GM12864 (cell line): ENCODE data around the gene KREMEN1.

Experiments used
- DNase-seq: peaks from one replicate; pipeline ENCODE4 v3.0.0-alpha.2; 2011; ENCODE audit warnings: low read depth
- H3K4me3 ChIP-seq: 2 replicates; pipeline ENCODE4 v1.5.1; 2011; ENCODE audit warnings: mild to moderate bottlenecking, low read depth, low read length, control low read depth
- TF ChIP-seq, protein P1 (sequence below): IDR thresholded peaks from 2 replicates; pipeline ENCODE4 v1.5.1; 2011; ENCODE audit warnings: low read depth, mild to moderate bottlenecking, moderate library complexity, low read length, control low read depth, inconsistent platforms; ENCODE audit errors: missing control alignments

Gene KREMEN1

DNA sequence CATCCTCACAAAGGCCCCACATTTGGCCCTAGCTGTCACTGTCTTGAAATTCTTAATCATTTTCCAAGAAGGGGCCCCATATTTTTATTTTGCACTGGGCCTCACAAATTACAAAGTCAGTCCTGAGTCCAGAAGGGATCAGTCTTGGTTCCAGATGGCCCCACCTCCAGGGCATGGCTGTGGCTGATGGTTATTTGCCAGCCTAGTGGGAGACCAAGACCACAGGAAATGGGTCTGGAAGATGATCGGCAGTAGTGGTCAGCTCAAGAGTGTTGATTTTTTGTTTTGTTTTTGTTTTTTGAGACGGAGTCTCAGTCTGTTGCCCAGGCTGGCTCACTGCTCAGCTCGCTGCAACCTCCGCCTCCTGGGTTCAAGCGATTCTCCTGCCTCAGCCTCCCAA is 85.7 kb downstream of the KREMEN1 start:
- no peak overlapping the region for H3K4me3 ChIP-seq
- TF ChIP-seq, protein P1, sequence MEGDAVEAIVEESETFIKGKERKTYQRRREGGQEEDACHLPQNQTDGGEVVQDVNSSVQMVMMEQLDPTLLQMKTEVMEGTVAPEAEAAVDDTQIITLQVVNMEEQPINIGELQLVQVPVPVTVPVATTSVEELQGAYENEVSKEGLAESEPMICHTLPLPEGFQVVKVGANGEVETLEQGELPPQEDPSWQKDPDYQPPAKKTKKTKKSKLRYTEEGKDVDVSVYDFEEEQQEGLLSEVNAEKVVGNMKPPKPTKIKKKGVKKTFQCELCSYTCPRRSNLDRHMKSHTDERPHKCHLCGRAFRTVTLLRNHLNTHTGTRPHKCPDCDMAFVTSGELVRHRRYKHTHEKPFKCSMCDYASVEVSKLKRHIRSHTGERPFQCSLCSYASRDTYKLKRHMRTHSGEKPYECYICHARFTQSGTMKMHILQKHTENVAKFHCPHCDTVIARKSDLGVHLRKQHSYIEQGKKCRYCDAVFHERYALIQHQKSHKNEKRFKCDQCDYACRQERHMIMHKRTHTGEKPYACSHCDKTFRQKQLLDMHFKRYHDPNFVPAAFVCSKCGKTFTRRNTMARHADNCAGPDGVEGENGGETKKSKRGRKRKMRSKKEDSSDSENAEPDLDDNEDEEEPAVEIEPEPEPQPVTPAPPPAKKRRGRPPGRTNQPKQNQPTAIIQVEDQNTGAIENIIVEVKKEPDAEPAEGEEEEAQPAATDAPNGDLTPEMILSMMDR: no peak
- DNase-seq: no peak

DNA sequence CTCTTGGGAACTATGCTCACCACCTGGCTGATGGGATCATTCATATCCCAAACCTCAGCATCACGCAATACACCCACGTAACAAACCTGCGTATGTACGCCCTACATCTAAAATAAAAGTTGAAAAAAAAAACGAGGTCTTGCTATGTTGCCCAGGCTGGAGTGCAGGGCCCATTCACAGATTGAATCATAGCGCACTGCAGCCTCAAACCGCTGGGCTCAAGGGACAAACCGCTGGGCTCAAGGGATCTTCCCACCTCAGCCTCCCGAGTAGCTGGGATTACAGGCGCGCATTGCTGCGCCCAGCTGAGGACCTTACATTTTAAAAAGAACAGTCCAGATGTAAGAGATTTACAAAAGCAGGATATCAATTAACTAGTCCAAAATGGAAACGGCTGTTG is 91.0 kb downstream of the KREMEN1 start:
- H3K4me3 ChIP-seq: no peak overlapping the region
- TF ChIP-seq, protein P1: no peak
- no peak for DNase-seq

DNA sequence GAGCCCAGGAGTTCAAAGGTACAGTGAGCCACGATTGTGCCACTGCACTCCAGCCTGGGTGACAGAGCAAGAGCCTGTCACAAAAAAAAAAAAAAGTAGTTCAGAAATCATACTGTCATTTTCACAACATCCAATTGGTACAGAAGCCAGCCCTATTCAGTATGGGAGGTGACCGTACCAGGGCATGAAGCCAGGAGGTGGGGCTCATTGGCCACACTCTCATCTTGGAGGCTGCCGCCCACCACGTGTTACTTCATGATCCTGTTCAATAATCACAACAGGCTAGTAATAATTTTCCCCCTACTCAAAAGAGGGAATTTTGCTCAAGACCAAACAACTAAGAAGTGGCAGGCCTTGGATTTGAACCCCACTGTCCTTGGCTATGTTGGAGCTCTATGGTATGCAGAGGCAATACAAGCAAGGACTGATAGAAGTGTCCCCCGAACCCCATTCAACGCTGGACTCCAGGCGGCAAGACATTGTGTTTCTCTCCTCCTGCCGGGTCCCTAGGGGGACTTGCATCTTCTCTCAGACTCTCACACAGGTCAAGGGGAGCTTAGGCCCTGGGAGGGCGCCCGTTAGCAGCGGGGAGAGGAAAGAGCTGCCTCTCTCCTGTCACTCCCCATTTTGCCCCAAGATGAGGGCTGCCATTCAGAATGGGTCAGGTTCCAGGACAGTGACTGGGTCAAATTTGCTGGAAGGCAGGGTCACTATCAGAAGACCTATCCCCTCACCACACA is 92.7 kb downstream of the KREMEN1 start:
- H3K4me3 ChIP-seq: no peak overlapping the region
- DNase-seq: no peak
- TF ChIP-seq, protein P1: no peak

DNA sequence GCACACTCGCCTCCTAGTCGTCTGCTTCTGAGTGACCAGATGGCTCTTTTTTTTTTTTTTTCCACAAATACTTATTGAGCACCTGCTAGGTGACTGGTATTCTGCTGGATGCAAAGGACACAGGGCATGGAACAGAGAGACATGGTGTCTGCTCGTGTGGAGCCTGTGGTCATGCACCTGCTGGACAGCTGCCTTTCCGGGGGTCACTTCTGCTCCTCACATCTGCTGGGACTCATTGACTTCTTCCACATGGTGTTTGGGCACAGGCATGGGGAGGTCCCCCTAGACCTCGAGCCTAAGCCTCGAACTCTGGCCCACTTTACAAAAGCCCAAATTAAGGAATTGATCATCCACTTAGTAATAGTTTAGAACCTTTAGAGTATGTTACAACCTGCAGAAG is 93.3 kb downstream of the KREMEN1 start:
- no peak overlapping the region for H3K4me3 ChIP-seq
- TF ChIP-seq, protein P1: no peak
- no peak for DNase-seq

DNA sequence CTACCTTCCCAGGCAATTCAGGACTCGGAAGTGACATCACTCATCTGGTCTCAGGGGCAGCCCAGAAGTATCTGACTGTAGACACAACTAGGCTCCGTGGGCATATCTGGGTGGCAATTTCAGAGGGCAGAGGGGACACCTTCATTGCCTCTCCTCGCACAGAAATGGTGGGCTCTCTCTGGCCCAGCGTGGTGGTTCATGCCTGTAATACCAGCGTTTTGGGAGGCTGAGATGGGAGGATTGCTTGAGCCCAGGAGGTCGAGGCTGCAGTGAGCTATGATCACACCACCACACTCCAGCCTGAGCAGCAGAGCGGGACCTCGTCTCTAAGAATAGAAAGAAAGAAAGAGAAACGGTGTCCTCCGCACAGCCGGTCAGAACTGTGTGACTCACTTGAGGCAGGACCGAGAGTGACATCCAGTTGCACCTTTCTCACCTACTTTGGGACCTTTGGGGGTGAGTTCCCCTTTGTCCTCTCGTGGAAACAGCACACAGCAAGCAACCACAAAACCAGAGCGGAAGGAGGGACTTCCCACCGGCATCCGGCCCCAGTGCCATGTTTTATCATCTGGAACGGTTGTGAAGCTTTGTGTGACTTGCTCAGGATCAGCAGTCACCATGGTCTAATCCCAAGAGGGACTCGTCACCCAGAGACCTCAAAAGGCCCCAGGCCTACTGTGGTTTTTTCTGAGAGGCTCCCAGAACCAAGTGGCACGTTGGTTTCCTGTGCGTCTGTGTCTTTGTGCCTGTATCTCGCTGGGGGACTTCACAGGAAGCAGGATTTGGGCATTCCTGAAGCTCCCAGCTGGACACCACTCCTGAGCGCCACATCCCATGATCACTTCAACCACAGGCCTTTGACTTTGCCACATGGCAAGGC is 94.4 kb downstream of the KREMEN1 start:
- DNase-seq: peak; percentile 98
- TF ChIP-seq, protein P1: no peak
- no peak overlapping the region for H3K4me3 ChIP-seq

DNA sequence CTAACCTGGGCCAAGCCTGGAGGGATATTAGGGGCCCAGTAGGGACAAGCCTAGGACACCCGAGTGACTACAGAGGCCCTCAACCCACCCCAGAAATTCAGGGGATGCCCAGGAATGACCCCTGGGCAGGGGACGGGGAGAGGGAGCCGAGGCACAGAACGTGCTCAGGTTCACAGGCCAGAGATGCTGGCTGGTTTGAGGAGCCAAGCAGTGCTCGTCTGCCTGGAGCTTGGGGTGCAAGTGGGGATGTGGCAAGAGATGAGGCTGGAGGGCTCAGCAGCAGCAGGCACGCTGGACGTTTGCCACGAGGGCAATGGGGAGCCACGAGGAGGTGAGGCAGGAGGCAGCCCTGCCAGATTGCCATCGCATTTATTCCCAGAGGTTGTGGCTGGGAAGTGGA is 98.9 kb downstream of the KREMEN1 start:
- DNase-seq: no peak
- H3K4me3 ChIP-seq: no peak overlapping the region
- TF ChIP-seq, protein P1: no peak
